Measurements from ENCODE around the gene MACROD1.
"Not testable (repeated sequence)": the region's sequence is repeated elsewhere in the genome, so short reads cannot be mapped to it uniquely, and the experiment has no call there.

The MACROD1 gene

GRCh38 chr11:63969461-63969860 is 196.5 kb downstream of the MACROD1 start:
- H3K9ac ChIP-seq (ENCODE audit: low read length), result no peak overlapping the region
- H3K36me3 ChIP-seq (ENCODE audit: control insufficient read depth, low read depth, low read length), result no peaks in the 10 kb centered on the region
- H3K9me3 ChIP-seq (ENCODE audit: control insufficient read depth, low read depth, low read length), result no peaks in the 10 kb centered on the region
- no peak overlapping the region for H3K4me3 ChIP-seq (ENCODE audit: low read length)
- H3K4me1 ChIP-seq (ENCODE audit: control insufficient read depth, low read depth, low read length), result no peaks in the 10 kb centered on the region
- H3K27me3 ChIP-seq (ENCODE audit: control insufficient read depth, insufficient read depth, low read length), result peaks cover 44% of the 10 kb centered on the region
- H3K27ac ChIP-seq (ENCODE audit: low read length), result no peak overlapping the region

DNA sequence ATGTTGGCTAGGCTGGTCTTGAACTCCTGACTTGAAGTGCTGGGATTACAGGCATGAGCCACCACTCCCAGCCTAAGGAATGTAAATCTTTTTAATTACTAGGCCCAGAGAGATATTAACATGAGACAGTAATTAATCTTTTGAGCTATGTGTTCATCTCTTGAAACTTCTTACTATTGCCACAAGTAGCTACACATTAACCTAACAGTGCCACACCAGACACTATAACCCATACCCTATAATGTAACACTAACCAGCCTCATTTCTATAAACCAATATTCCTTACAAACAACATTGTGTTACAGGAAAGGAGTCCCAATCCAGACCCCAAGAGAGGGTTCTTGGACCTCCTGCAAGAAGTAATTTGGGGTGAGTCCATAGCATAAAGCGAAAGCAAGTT is 199.5 kb downstream of the MACROD1 start:
- H3K9me3 ChIP-seq (ENCODE audit: control insufficient read depth, low read depth, low read length), result no peaks in the 10 kb centered on the region
- H3K27ac ChIP-seq (ENCODE audit: low read length), result no peak overlapping the region
- no peak overlapping the region for H3K9ac ChIP-seq (ENCODE audit: low read length)
- H3K4me1 ChIP-seq (ENCODE audit: control insufficient read depth, low read depth, low read length), result no peaks in the 10 kb centered on the region
- H3K27me3 ChIP-seq (ENCODE audit: control insufficient read depth, insufficient read depth, low read length), result peaks cover 39% of the 10 kb centered on the region
- H3K4me3 ChIP-seq (ENCODE audit: low read length), result no peak overlapping the region
- no peaks in the 10 kb centered on the region for H3K36me3 ChIP-seq (ENCODE audit: control insufficient read depth, low read depth, low read length)

GRCh38 chr11:63963895-63964294 is 202.0 kb downstream of the MACROD1 start:
- H3K4me1 ChIP-seq (ENCODE audit: control insufficient read depth, low read depth, low read length); H3K36me3 ChIP-seq (ENCODE audit: control insufficient read depth, low read depth, low read length); H3K4me3 ChIP-seq (ENCODE audit: low read length); H3K9ac ChIP-seq (ENCODE audit: low read length); H3K9me3 ChIP-seq (ENCODE audit: control insufficient read depth, low read depth, low read length); H3K27ac ChIP-seq (ENCODE audit: low read length): not testable (repeated sequence)
- H3K27me3 ChIP-seq (ENCODE audit: control insufficient read depth, insufficient read depth, low read length), result peaks cover 17% of the 10 kb centered on the region

- Histone ChIP-seq H3K27ac (ENCODE audit: low read length) (no peak overlapping the region), H3K36me3 (ENCODE audit: control insufficient read depth, low read depth, low read length) (peaks cover 4% of the 10 kb centered on the region), H3K4me3 (ENCODE audit: low read length) (no peak overlapping the region), H3K9ac (ENCODE audit: low read length) (no peak overlapping the region), H3K9me3 (ENCODE audit: control insufficient read depth, low read depth, low read length) (no peaks in the 10 kb centered on the region), H3K27me3 (ENCODE audit: control insufficient read depth, insufficient read depth, low read length) (peaks cover 12% of the 10 kb centered on the region), H3K4me1 (ENCODE audit: control insufficient read depth, low read depth, low read length) (no peaks in the 10 kb centered on the region)
These were observed 204.1 kb downstream of the MACROD1 start for GRCh38 chr11:63961608-63962412.

GRCh38 chr11:63958008-63958407 is 207.9 kb downstream of the MACROD1 start:
- Histone ChIP-seq H3K4me3 (ENCODE audit: low read length) (no peak overlapping the region), H3K27ac (ENCODE audit: low read length) (no peak overlapping the region), H3K9me3 (ENCODE audit: control insufficient read depth, low read depth, low read length) (no peaks in the 10 kb centered on the region), H3K9ac (ENCODE audit: low read length) (no peak overlapping the region), H3K36me3 (ENCODE audit: control insufficient read depth, low read depth, low read length) (peaks cover 38% of the 10 kb centered on the region), H3K27me3 (ENCODE audit: control insufficient read depth, insufficient read depth, low read length) (no peaks in the 10 kb centered on the region), H3K4me1 (ENCODE audit: control insufficient read depth, low read depth, low read length) (no peaks in the 10 kb centered on the region)

DNA sequence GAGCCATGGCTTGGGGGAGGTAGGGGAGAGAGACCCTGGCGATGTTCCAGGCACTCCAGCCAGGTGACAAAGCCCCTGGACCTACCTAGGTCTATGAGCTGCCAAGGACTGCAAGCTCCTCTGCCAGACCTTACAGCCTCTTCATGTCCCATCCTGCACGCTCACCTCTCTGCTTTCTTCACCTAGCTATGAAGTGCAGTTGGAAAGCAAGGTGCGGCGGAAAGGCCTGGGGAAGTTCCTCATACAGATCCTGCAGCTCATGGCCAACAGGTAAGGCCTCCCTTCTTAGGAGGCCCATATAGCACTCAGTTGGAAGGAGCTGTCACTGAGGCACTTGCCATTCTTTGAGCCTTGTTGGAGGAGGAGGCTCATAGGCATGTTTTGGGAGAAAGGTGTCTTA is 213.3 kb downstream of the MACROD1 start:
- no peaks in the 10 kb centered on the region for H3K4me1 ChIP-seq (ENCODE audit: control insufficient read depth, low read depth, low read length)
- H3K4me3 ChIP-seq (ENCODE audit: low read length), result no peak overlapping the region
- H3K9ac ChIP-seq (ENCODE audit: low read length), result no peak overlapping the region
- H3K9me3 ChIP-seq (ENCODE audit: control insufficient read depth, low read depth, low read length), result no peaks in the 10 kb centered on the region
- peaks cover 52% of the 10 kb centered on the region for H3K36me3 ChIP-seq (ENCODE audit: control insufficient read depth, low read depth, low read length)
- H3K27ac ChIP-seq (ENCODE audit: low read length), result no peak overlapping the region
- H3K27me3 ChIP-seq (ENCODE audit: control insufficient read depth, insufficient read depth, low read length), result no peaks in the 10 kb centered on the region

DNA sequence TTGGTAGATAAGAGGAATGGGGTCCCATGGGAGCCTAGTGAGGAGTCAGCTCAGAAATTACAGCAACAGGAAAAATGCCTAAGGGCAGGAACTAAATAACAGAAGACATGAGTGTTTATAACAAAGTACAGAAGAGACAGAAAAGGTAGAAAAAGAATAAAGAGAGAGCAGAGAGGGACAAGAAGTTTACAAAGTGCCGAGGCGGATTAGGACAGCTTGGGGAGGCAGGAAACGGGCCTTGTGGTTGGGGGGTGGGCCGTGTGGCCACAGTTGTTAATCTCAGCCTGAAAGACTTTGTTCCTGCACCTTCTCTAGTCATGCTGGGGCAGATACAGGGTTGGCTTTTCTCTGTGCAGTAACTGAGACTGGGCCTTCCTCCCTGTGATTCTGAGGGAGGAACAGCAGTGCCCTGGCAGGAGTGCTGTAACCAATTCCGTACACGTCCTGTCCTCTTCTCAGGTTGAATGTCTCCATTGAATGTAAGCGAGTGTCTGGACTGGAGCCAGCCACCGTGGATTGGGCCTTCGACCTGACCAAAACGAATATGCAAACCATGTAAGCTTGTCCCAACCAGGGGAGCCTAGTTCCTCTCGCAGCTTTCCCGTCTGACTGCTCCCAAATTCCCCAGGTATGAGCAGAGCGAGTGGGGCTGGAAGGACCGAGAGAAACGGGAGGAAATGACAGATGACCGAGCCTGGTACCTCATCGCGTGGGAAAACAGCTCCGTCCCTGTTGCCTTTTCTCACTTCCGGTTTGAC is 214.0 kb downstream of the MACROD1 start:
- no peak overlapping the region for H3K4me3 ChIP-seq (ENCODE audit: low read length)
- H3K9me3 ChIP-seq (ENCODE audit: control insufficient read depth, low read depth, low read length), result no peaks in the 10 kb centered on the region
- no peaks in the 10 kb centered on the region for H3K4me1 ChIP-seq (ENCODE audit: control insufficient read depth, low read depth, low read length)
- H3K27ac ChIP-seq (ENCODE audit: low read length), result no peak overlapping the region
- H3K9ac ChIP-seq (ENCODE audit: low read length), result no peak overlapping the region
- H3K27me3 ChIP-seq (ENCODE audit: control insufficient read depth, insufficient read depth, low read length), result no peaks in the 10 kb centered on the region
- peaks cover 51% of the 10 kb centered on the region for H3K36me3 ChIP-seq (ENCODE audit: control insufficient read depth, low read depth, low read length)

Measured in iPS-18a (cell line).